HEK293 (cell line): ENCODE data around the gene IL2RA.

Source experiments
- CTCF ChIA-PET: fragments of 350-600 bp; formaldehyde crosslinking; extraction: SDS; loops from one replicate; lab custom pipeline; 2021; ENCODE audit warnings: antibody characterized with exemption; lab: Yijun Ruan, JAX
- POLR2A ChIA-PET: fragments of 300-600 bp; formaldehyde crosslinking; extraction: SDS; loops from one replicate; lab custom pipeline; 2020; ENCODE audit warnings: antibody characterized with exemption, inconsistent platforms; lab: Yijun Ruan, JAX
- H3K27ac ChIP-seq: fragments of 200-500 bp; sonication (Bioruptor generic); 2 replicates; pipeline ENCODE4 v1.5.1; 2014; ENCODE audit warnings: low read depth, low read length, control low read depth, inconsistent platforms; ENCODE audit errors: extremely low read depth
- H3K36me3 ChIP-seq, 2 experiments: fragments of 200-500 bp in 1 of 2; sonication (Bioruptor generic) in 1 of 2; 1 replicate in 1 of 2; 2 replicates in 1 of 2; pipeline ENCODE4 v1.5.1; 2014 to 2017; ENCODE audit warnings: inconsistent platforms in 2 of 2, low read length in 2 of 2; ENCODE audit not compliant: control insufficient read depth in 2 of 2, insufficient read depth in 1 of 2
- H3K4me1 ChIP-seq: fragments of 200-500 bp; sonication (Bioruptor generic); 2 replicates; pipeline ENCODE4 v1.5.1; 2014; ENCODE audit warnings: mild to moderate bottlenecking, low read length, inconsistent platforms; ENCODE audit not compliant: control insufficient read depth, insufficient read depth
- H3K4me3 ChIP-seq: 2 replicates; pipeline ENCODE4 v1.5.1; 2011; ENCODE audit warnings: low read depth, mild to moderate bottlenecking, control low read depth, low read length, moderate library complexity
- H3K9me3 ChIP-seq: fragments of 200-500 bp; sonication (Bioruptor generic); 2 replicates; pipeline ENCODE4 v1.5.1; 2014; ENCODE audit warnings: low read depth, low read length, inconsistent platforms; ENCODE audit not compliant: control insufficient read depth, insufficient read depth
- ATF2 ChIP-seq: fragments of 450-650 bp; formaldehyde crosslinking; IDR thresholded peaks from 2 replicates; pipeline ENCODE4 v1.5.1; 2016; ENCODE audit warnings: missing biosample characterization, missing genetic modification characterization, low read depth
- OSR2 ChIP-seq: fragments of 450-650 bp; formaldehyde crosslinking; IDR thresholded peaks from 2 replicates; pipeline ENCODE4 v1.5.1; 2016; ENCODE audit warnings: missing biosample characterization, missing genetic modification characterization
- PRDM4 ChIP-seq: fragments of 450-650 bp; formaldehyde crosslinking; IDR thresholded peaks from 2 replicates; pipeline ENCODE4 v1.5.1; 2017; ENCODE audit warnings: missing biosample characterization, missing genetic modification characterization
- PRDM6 ChIP-seq: fragments of 450-650 bp; formaldehyde crosslinking; IDR thresholded peaks from 2 replicates; pipeline ENCODE4 v1.5.1; 2017; ENCODE audit warnings: missing biosample characterization, missing genetic modification characterization
- SP7 ChIP-seq: fragments of 450-650 bp; formaldehyde crosslinking; IDR thresholded peaks from 2 replicates; pipeline ENCODE4 v1.5.1; 2016; ENCODE audit warnings: missing biosample characterization, missing genetic modification characterization
- ZBTB1 ChIP-seq: fragments of 450-650 bp; formaldehyde crosslinking; IDR thresholded peaks from 2 replicates; pipeline ENCODE4 v1.5.1; 2016; ENCODE audit warnings: missing biosample characterization, missing genetic modification characterization
- ZBTB21 ChIP-seq: fragments of 450-650 bp; formaldehyde crosslinking; IDR thresholded peaks from 2 replicates; pipeline ENCODE4 v1.5.1; 2017; ENCODE audit warnings: missing biosample characterization, missing genetic modification characterization
- ZFP3 ChIP-seq: fragments of 450-650 bp; formaldehyde crosslinking; IDR thresholded peaks from 2 replicates; pipeline ENCODE4 v1.5.1; 2016; ENCODE audit warnings: low read depth, missing biosample characterization, missing genetic modification characterization
- ZFP69B ChIP-seq: fragments of 450-650 bp; formaldehyde crosslinking; IDR thresholded peaks from 2 replicates; pipeline ENCODE4 v1.5.1; 2016; ENCODE audit warnings: missing biosample characterization, missing genetic modification characterization
- ZNF10 ChIP-seq: fragments of 450-650 bp; formaldehyde crosslinking; IDR thresholded peaks from 2 replicates; pipeline ENCODE4 v1.5.1; 2017; ENCODE audit warnings: missing biosample characterization, missing genetic modification characterization
- ZNF138 ChIP-seq: fragments of 450-650 bp; formaldehyde crosslinking; IDR thresholded peaks from 2 replicates; pipeline ENCODE4 v1.5.1; 2016; ENCODE audit warnings: missing biosample characterization, missing genetic modification characterization, borderline replicate concordance
- ZNF18 ChIP-seq: fragments of 450-650 bp; formaldehyde crosslinking; IDR thresholded peaks from 2 replicates; pipeline ENCODE4 v1.5.1; 2016; ENCODE audit warnings: missing biosample characterization, missing genetic modification characterization
- ZNF248 ChIP-seq: fragments of 450-650 bp; formaldehyde crosslinking; IDR thresholded peaks from 2 replicates; pipeline ENCODE4 v1.5.1; 2017; ENCODE audit warnings: missing biosample characterization, missing genetic modification characterization
- ZNF354C ChIP-seq: fragments of 450-650 bp; formaldehyde crosslinking; IDR thresholded peaks from 2 replicates; pipeline ENCODE4 v1.5.1; 2016; ENCODE audit warnings: missing biosample characterization, missing genetic modification characterization, low read depth, borderline replicate concordance
- ZNF548 ChIP-seq: fragments of 450-650 bp; formaldehyde crosslinking; IDR thresholded peaks from 2 replicates; pipeline ENCODE4 v1.5.1; 2016; ENCODE audit warnings: missing biosample characterization, missing genetic modification characterization
- ZNF561 ChIP-seq: fragments of 450-650 bp; IDR thresholded peaks from 2 replicates; pipeline ENCODE4 v1.5.1; 2018; ENCODE audit warnings: missing biosample characterization, missing genetic modification characterization, borderline replicate concordance
- ZNF596 ChIP-seq: fragments of 450-650 bp; IDR thresholded peaks from 2 replicates; pipeline ENCODE4 v1.5.0; 2018; ENCODE audit warnings: missing biosample characterization, mild to moderate bottlenecking, missing genetic modification characterization, moderate library complexity
- ZNF623 ChIP-seq: fragments of 450-650 bp; formaldehyde crosslinking; IDR thresholded peaks from 2 replicates; pipeline ENCODE4 v1.5.1; 2016; ENCODE audit warnings: missing biosample characterization, missing genetic modification characterization
- ZNF704 ChIP-seq: fragments of 450-650 bp; formaldehyde crosslinking; IDR thresholded peaks from 2 replicates; pipeline ENCODE4 v1.5.1; 2016; ENCODE audit warnings: missing biosample characterization, missing genetic modification characterization
- ZNF747 ChIP-seq: fragments of 450-650 bp; formaldehyde crosslinking; IDR thresholded peaks from 2 replicates; pipeline ENCODE4 v1.5.1; 2016; ENCODE audit warnings: missing biosample characterization, missing genetic modification characterization
- ZNF837 ChIP-seq: fragments of 450-650 bp; formaldehyde crosslinking; IDR thresholded peaks from 2 replicates; pipeline ENCODE4 v1.5.1; 2016; ENCODE audit warnings: missing biosample characterization, missing genetic modification characterization
- ZSCAN18 ChIP-seq: fragments of 450-650 bp; formaldehyde crosslinking; IDR thresholded peaks from 2 replicates; pipeline ENCODE4 v1.5.1; 2016; ENCODE audit warnings: missing biosample characterization, missing genetic modification characterization

Gene IL2RA

GRCh38 chr10:6097063-6097462 is 34.9 kb upstream of the IL2RA start (continued):
- TF ChIP-seq SP7 (tag by site-specific recombination) (no peak), ZFP3 (no peak), ZNF596 (tag by site-specific recombination) (no peak), ZNF623 (tag by site-specific recombination) (no peak), ZSCAN18 (tag by site-specific recombination) (no peak), ZNF10 (tag by site-specific recombination) (no peak), ATF2 (tag by site-specific recombination) (no peak)

GRCh38 chr10:6095810-6096570 is 33.8 kb upstream of the IL2RA start:
- no peak overlapping the region for H3K27ac ChIP-seq
- H3K4me3 ChIP-seq = no peak overlapping the region
- ChIA-PET CTCF (interaction anchor here (0.6 to 1.6 kb wide), 5 partner anchors 9 to 306 kb away, joined by 3 to 7 read pairs (median 4); partner anchors contain the start of gene PFKFB3), POLR2A (no interaction called here)
- peaks cover 16% of the 10 kb centered on the region; the same call in 1 of the 2 replicates for H3K4me1 ChIP-seq
- H3K9me3 ChIP-seq = no peaks in the 10 kb centered on the region
- TF ChIP-seq ZBTB21 (tag by site-specific recombination) (no peak), ZFP3 (no peak), ZNF561 (no peak), ZNF596 (tag by site-specific recombination) (no peak), ZNF354C (tag by site-specific recombination) (no peak), SP7 (tag by site-specific recombination) (no peak), OSR2 (tag by site-specific recombination) (peak; percentile 34; the same call in 1 of the 2 replicates), ZNF138 (tag by site-specific recombination) (no peak), ZNF837 (tag by site-specific recombination) (no peak), ZBTB1 (tag by site-specific recombination) (no peak), ZNF704 (tag by site-specific recombination) (no peak), PRDM4 (tag by site-specific recombination) (0 out of 2 replicates have a peak, but pooled peaks have one; percentile 36), ZNF548 (tag by site-specific recombination) (no peak), ZNF747 (tag by site-specific recombination) (no peak), PRDM6 (tag by site-specific recombination) (0 out of 2 replicates have a peak, but pooled peaks have one; percentile 37), ZNF248 (tag by site-specific recombination) (no peak), ZSCAN18 (tag by site-specific recombination) (no peak), ZNF18 (tag by site-specific recombination) (no peak), ZFP69B (tag by site-specific recombination) (no peak)
- peaks cover 24 to 34% of the 10 kb centered on the region in 2 experiments for H3K36me3 ChIP-seq
